ENCODE measurements around the gene ADCY9. TPM values are rescaled to one million over a fixed set of nuclear protein-coding genes. Genes with fewer than 3 reads are reported as not detected.

Gene ADCY9
- total RNA-seq, 1 experiment from 2014 or later = 9.8 TPM

DNA sequence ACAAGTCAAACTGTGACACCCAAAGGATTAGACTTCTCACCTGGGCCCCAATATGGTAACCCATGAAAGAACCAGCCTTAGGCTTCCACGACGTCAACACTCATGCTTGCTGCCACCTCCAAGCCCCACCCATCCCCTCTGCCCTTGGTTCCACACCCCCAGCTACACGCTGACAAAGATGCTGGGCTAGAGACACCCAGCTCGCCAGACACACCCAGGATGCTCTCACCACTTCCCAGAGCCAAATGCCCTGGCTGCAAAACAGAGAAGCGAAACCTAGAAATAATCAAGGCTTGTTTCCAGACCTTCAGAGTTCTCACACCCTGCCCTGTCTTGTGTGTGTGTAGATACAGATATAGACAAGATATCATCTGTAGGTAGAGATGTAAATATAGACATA is 26.0 kb upstream of the ADCY9 start:
- TF ChIP-seq ZFX (IDR thresholded peaks at IDR 0.05) (no peak), TCF7L2 (IDR thresholded peaks at IDR 0.05; ENCODE audit: borderline replicate concordance, extremely low read depth, insufficient read depth, insufficient read length) (no peak), EZH2phosphoT487 (IDR thresholded peaks at IDR 0.05; ENCODE audit: borderline replicate concordance) (no peak), EGR1 (IDR thresholded peaks at IDR 0.05; ENCODE audit: low read depth) (no peak), SP1 (IDR thresholded peaks at IDR 0.05; ENCODE audit: low read depth) (no peak), SIN3A (IDR thresholded peaks at IDR 0.05; ENCODE audit: low read depth) (no peak)
- TF ChIP-seq, protein P1, sequence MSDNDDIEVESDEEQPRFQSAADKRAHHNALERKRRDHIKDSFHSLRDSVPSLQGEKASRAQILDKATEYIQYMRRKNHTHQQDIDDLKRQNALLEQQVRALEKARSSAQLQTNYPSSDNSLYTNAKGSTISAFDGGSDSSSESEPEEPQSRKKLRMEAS (IDR thresholded peaks at IDR 0.05) = no peak
- TF ChIP-seq, protein P2, sequence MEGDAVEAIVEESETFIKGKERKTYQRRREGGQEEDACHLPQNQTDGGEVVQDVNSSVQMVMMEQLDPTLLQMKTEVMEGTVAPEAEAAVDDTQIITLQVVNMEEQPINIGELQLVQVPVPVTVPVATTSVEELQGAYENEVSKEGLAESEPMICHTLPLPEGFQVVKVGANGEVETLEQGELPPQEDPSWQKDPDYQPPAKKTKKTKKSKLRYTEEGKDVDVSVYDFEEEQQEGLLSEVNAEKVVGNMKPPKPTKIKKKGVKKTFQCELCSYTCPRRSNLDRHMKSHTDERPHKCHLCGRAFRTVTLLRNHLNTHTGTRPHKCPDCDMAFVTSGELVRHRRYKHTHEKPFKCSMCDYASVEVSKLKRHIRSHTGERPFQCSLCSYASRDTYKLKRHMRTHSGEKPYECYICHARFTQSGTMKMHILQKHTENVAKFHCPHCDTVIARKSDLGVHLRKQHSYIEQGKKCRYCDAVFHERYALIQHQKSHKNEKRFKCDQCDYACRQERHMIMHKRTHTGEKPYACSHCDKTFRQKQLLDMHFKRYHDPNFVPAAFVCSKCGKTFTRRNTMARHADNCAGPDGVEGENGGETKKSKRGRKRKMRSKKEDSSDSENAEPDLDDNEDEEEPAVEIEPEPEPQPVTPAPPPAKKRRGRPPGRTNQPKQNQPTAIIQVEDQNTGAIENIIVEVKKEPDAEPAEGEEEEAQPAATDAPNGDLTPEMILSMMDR (IDR thresholded peaks at IDR 0.05 in 2 of 3, conservative IDR thresholded peaks at IDR 0.05 in 1 of 3; ENCODE audit: borderline replicate concordance in 1 of 3, insufficient read depth in 1 of 3, low read depth in 2 of 3, low read length in 2 of 3) = no peak
- H3K27ac ChIP-seq (ENCODE audit: low read depth, low read length) = no peak overlapping the region
- DNase-seq (ENCODE audit: low read depth, low spot score) (no peak), ATAC-seq (no peak)
- ChIA-PET CTCF (no interaction called here), POLR2A (no interaction called here), RAD21 (ENCODE audit: low non-redundant PET in 1 of 2, low total read pairs in 2 of 2, uncharacterized antibody in 2 of 2, unreplicated experiment in 2 of 2) (no interaction called here)
- no peak overlapping the region for H3K4me2 ChIP-seq (ENCODE audit: low read length)
- no peaks in the 10 kb centered on the region for H4K20me1 ChIP-seq (ENCODE audit: insufficient read depth)
- no peaks in the 10 kb centered on the region for H3K27me3 ChIP-seq (ENCODE audit: insufficient read depth, low read length)
- intact Hi-C loops (cut with micrococcal nuclease) = no loop called here
- no peak overlapping the region for H2AFZ ChIP-seq (ENCODE audit: low read depth, low read length, poor library complexity, severe bottlenecking)
- H3K9me3 ChIP-seq (ENCODE audit: control insufficient read depth in 1 of 2, insufficient read depth in 1 of 2, low read depth in 1 of 2, low read length in 2 of 2) = no peaks in the 10 kb centered on the region
- H3K9ac ChIP-seq (ENCODE audit: low read length) = no peak overlapping the region
- peaks cover 4 to 8% of the 10 kb centered on the region in 2 experiments; a peak in 3 of 4 replicates for H3K4me1 ChIP-seq (ENCODE audit: control insufficient read depth in 1 of 2, insufficient read depth in 2 of 2, low read length in 2 of 2)
- no TSS peak for BruUV-seq (replicated peaks)
- no peaks in the 10 kb centered on the region for H3K36me3 ChIP-seq (ENCODE audit: control insufficient read depth in 1 of 2, insufficient read depth in 2 of 2, low read length in 2 of 2)
- H3K4me3 ChIP-seq (replicated peaks in 1 of 2; ENCODE audit: low read depth in 1 of 2, low read length in 2 of 2) = no peak overlapping the region
- H3K9me2 ChIP-seq (ENCODE audit: insufficient read depth) = no peaks in the 10 kb centered on the region
- H3K79me2 ChIP-seq (ENCODE audit: insufficient read depth, low read length) = no peaks in the 10 kb centered on the region

DNA sequence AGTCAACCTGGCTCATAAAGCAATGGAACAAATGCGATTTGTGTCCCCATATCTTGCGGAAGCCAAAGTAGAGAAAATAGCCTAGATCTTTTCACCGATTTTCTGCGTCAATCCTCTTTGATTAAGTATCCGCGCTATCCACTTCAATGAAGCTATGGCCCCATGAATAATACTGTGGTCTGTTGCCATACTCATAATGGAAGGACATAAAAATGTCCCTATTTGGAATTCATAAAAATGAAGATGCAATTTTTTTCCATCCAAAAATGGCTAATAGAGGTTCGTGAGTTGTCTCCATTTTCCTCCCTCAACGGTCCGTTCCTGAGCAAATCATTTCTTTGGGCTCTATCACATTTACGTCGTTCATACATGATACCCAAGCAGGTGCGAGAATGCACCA is 25.4 kb upstream of the ADCY9 start:
- Histone ChIP-seq H3K4me3 (replicated peaks in 1 of 2; ENCODE audit: low read depth in 1 of 2, low read length in 2 of 2) (no peak overlapping the region), H3K27me3 (ENCODE audit: insufficient read depth, low read length) (no peaks in the 10 kb centered on the region), H3K4me2 (ENCODE audit: low read length) (no peak overlapping the region), H3K9ac (ENCODE audit: low read length) (no peak overlapping the region), H3K27ac (ENCODE audit: low read depth, low read length) (no peak overlapping the region), H2AFZ (ENCODE audit: low read depth, low read length, poor library complexity, severe bottlenecking) (no peak overlapping the region), H3K9me3 (ENCODE audit: control insufficient read depth in 1 of 2, insufficient read depth in 1 of 2, low read depth in 1 of 2, low read length in 2 of 2) (no peaks in the 10 kb centered on the region), H3K79me2 (ENCODE audit: insufficient read depth, low read length) (no peaks in the 10 kb centered on the region), H3K4me1 (ENCODE audit: control insufficient read depth in 1 of 2, insufficient read depth in 2 of 2, low read length in 2 of 2) (peaks cover 9 to 15% of the 10 kb centered on the region in 2 experiments; a peak in 3 of 4 replicates), H4K20me1 (ENCODE audit: insufficient read depth) (no peaks in the 10 kb centered on the region), H3K36me3 (ENCODE audit: control insufficient read depth in 1 of 2, insufficient read depth in 2 of 2, low read length in 2 of 2) (no peaks in the 10 kb centered on the region), H3K9me2 (ENCODE audit: insufficient read depth) (no peaks in the 10 kb centered on the region)
- ATAC-seq = no peak
- no peak for DNase-seq (ENCODE audit: low read depth, low spot score)
- ChIA-PET CTCF (no interaction called here), RAD21 (ENCODE audit: low non-redundant PET in 1 of 2, low total read pairs in 2 of 2, uncharacterized antibody in 2 of 2, unreplicated experiment in 2 of 2) (no interaction called here), POLR2A (no interaction called here)
- no TSS peak for BruUV-seq (replicated peaks)
- intact Hi-C loops (cut with micrococcal nuclease) = no loop called here
- no peak for TF ChIP-seq JUND (IDR thresholded peaks at IDR 0.05)
- no peak for TF ChIP-seq SIN3A (IDR thresholded peaks at IDR 0.05; ENCODE audit: low read depth)
- TF ChIP-seq RAD21 (IDR thresholded peaks at IDR 0.05; ENCODE audit: low read depth) = no peak
- TF ChIP-seq SRF (IDR thresholded peaks at IDR 0.05; ENCODE audit: low read depth) = no peak
- TF ChIP-seq ZNF274 (IDR thresholded peaks at IDR 0.05; ENCODE audit: low read depth, low read length) = no peak
- no peak for TF ChIP-seq SP1 (IDR thresholded peaks at IDR 0.05; ENCODE audit: low read depth)
- TF ChIP-seq CEBPB (IDR thresholded peaks at IDR 0.05; ENCODE audit: low read depth) = no peak
- no peak for TF ChIP-seq EGR1 (IDR thresholded peaks at IDR 0.05; ENCODE audit: low read depth)
- no peak for TF ChIP-seq POLR2AphosphoS5 (IDR thresholded peaks at IDR 0.05; ENCODE audit: low read depth, low read length)
- TF ChIP-seq, protein P2 (IDR thresholded peaks at IDR 0.05 in 2 of 3, conservative IDR thresholded peaks at IDR 0.05 in 1 of 3; ENCODE audit: borderline replicate concordance in 1 of 3, insufficient read depth in 1 of 3, low read depth in 2 of 3, low read length in 2 of 3) = no peak

All from HCT116 (cell line).